Renal cortical epithelial cell (primary cell): ENCODE results near the gene KRT71. TPM values are rescaled to one million over a fixed set of nuclear protein-coding genes. Genes with fewer than 3 reads are reported as not detected.

ENCODE experiments used
- DNase-seq: peaks from one replicate; pipeline ENCODE4 v3.0.0-alpha.2; 2011; ENCODE audit warnings: low read depth
- total RNA-seq: library from RNA; depleted of rRNA; stranded (reverse); fragments of >200 nt; gene quantifications from 2 replicates; pipeline ENCODE4 v1.2.3, GENCODE V29; 2014

The KRT71 gene
- total RNA-seq, 1 donor from 2014 or later = not detected

GRCh38 chr12:52575948-52576347, 23.0 kb upstream of the KRT71 start:
- DNase-seq = no peak

- no peak for DNase-seq
Observed at GRCh38 chr12:52575256-52575655, 22.3 kb upstream of the KRT71 start.

GRCh38 chr12:52573743-52574142, 20.8 kb upstream of the KRT71 start, which contains the start of gene KRT74:
Gene KRT74 (minus strand): TSS chr12:52573843. CDS start chr12:52573777, 66 bp downstream.
- no peak for DNase-seq

GRCh38 chr12:52573306-52573705, 20.4 kb upstream of the KRT71 start:
- DNase-seq = no peak

- no peak for DNase-seq
Observed at GRCh38 chr12:52570511-52570910, 17.6 kb upstream of the KRT71 start.

- no peak for DNase-seq
Observed at GRCh38 chr12:52568111-52568510, 15.2 kb upstream of the KRT71 start.

- DNase-seq = no peak
Observed at GRCh38 chr12:52566847-52567291, 13.9 kb upstream of the KRT71 start.

GRCh38 chr12:52564582-52564981, 11.6 kb upstream of the KRT71 start:
- DNase-seq = no peak

- no peak for DNase-seq
Observed at GRCh38 chr12:52561880-52562449, 9.0 kb upstream of the KRT71 start.

- DNase-seq = no peak
Observed at GRCh38 chr12:52559979-52560378, 7.0 kb upstream of the KRT71 start.

- no peak for DNase-seq
Observed at GRCh38 chr12:52558781-52559445, 6.0 kb upstream of the KRT71 start.

GRCh38 chr12:52557476-52557875, 4.5 kb upstream of the KRT71 start:
- DNase-seq = no peak

GRCh38 chr12:52555577-52555976, 2.6 kb upstream of the KRT71 start:
- no peak for DNase-seq

GRCh38 chr12:52552055-52552454, 890 bp downstream of the KRT71 start:
- DNase-seq = no peak

- no peak for DNase-seq
Observed at GRCh38 chr12:52551216-52551865, 1.6 kb downstream of the KRT71 start.

- DNase-seq = no peak
Observed at GRCh38 chr12:52546126-52546525, 6.8 kb downstream of the KRT71 start.

GRCh38 chr12:52543985-52544883, 8.7 kb downstream of the KRT71 start:
- no peak for DNase-seq

GRCh38 chr12:52542785-52543318, 10.1 kb downstream of the KRT71 start:
- DNase-seq = no peak

GRCh38 chr12:52542157-52542556, 10.8 kb downstream of the KRT71 start:
- no peak for DNase-seq

GRCh38 chr12:52541709-52542108, 11.2 kb downstream of the KRT71 start:
- no peak for DNase-seq

GRCh38 chr12:52540531-52540930, 12.4 kb downstream of the KRT71 start:
- DNase-seq = no peak

- no peak for DNase-seq
Observed at GRCh38 chr12:52539821-52540173, 13.1 kb downstream of the KRT71 start.
